GM18499 (cell line): ENCODE measurements around the gene MDGA2.
"Not testable (repeated sequence)": the region's sequence is repeated elsewhere in the genome, so short reads cannot be mapped to it uniquely, and the experiment has no call there.

Source experiments
- ATAC-seq: cut with Tn5 transposase; IDR thresholded peaks from one replicate; pipeline ENCODE4 v1.9.1; 2021; ENCODE audit warnings: moderate number of reproducible peaks; ENCODE audit not compliant: insufficient read depth, unreplicated experiment

The MDGA2 gene

GRCh38 chr14:47626151-47627035 is 49.0 kb downstream of the MDGA2 start:
- no peak for ATAC-seq

GRCh38 chr14:47624126-47624525 is 51.3 kb downstream of the MDGA2 start:
- not testable (repeated sequence) for ATAC-seq

- ATAC-seq, result no peak
Observed at GRCh38 chr14:47619392-47619791, 56.0 kb downstream of the MDGA2 start.

GRCh38 chr14:47606566-47606965 is 68.8 kb downstream of the MDGA2 start:
- no peak for ATAC-seq

GRCh38 chr14:47596860-47597259 is 78.5 kb downstream of the MDGA2 start:
- no peak for ATAC-seq

- ATAC-seq, result peak; percentile 67
Observed at GRCh38 chr14:47596232-47596631, 79.2 kb downstream of the MDGA2 start.

GRCh38 chr14:47595552-47595951 is 79.9 kb downstream of the MDGA2 start:
- no peak for ATAC-seq

GRCh38 chr14:47590767-47591495 is 84.5 kb downstream of the MDGA2 start:
- no peak for ATAC-seq

GRCh38 chr14:47585447-47585846 is 90.0 kb downstream of the MDGA2 start:
- no peak for ATAC-seq

GRCh38 chr14:47567273-47567672 is 108.1 kb downstream of the MDGA2 start:
- ATAC-seq, result no peak

- ATAC-seq, result no peak
Observed at GRCh38 chr14:47557894-47558293, 117.5 kb downstream of the MDGA2 start.

GRCh38 chr14:47555333-47555732 is 120.1 kb downstream of the MDGA2 start:
- ATAC-seq, result no peak

- ATAC-seq, result no peak
Observed at GRCh38 chr14:47549886-47550285, 125.5 kb downstream of the MDGA2 start.

GRCh38 chr14:47543459-47543858 is 131.9 kb downstream of the MDGA2 start:
- no peak for ATAC-seq

GRCh38 chr14:47541662-47542061 is 133.7 kb downstream of the MDGA2 start:
- ATAC-seq, result no peak

- ATAC-seq, result no peak
Observed at GRCh38 chr14:47539031-47539461, 136.4 kb downstream of the MDGA2 start.

GRCh38 chr14:47536341-47536740 is 139.1 kb downstream of the MDGA2 start:
- ATAC-seq, result no peak

GRCh38 chr14:47526591-47527244 is 148.7 kb downstream of the MDGA2 start:
- no peak for ATAC-seq

- no peak for ATAC-seq
Observed at GRCh38 chr14:47524524-47524923, 150.9 kb downstream of the MDGA2 start.

GRCh38 chr14:47520382-47520781 is 155.0 kb downstream of the MDGA2 start:
- no peak for ATAC-seq

GRCh38 chr14:47511829-47512228 is 163.6 kb downstream of the MDGA2 start:
- ATAC-seq, result no peak
